CD4-positive, alpha-beta T cell (primary cell): ENCODE measurements around the gene VPS52. TPM values are rescaled to one million over a fixed set of nuclear protein-coding genes. Genes with fewer than 3 reads are reported as not detected.

Source experiments
- ATAC-seq: fragments of 200-7000 bp; cut with Tn5 transposase; one replicate; pipeline ENCODE4 v1.10.0; 2022; ENCODE audit warnings: mild to moderate bottlenecking; ENCODE audit not compliant: poor library complexity
- CTCF ChIA-PET: fragments of 350-600 bp; sonication (Branson Sonifier 250); formaldehyde crosslinking; loops from one replicate; lab custom pipeline; 2021; ENCODE audit warnings: antibody characterized with exemption, inconsistent platforms; lab: Charles Lee
- POLR2A ChIA-PET: fragments of 350-600 bp; sonication (Branson Sonifier 250); formaldehyde crosslinking; loops from one replicate; lab custom pipeline; 2021; ENCODE audit warnings: antibody characterized with exemption, inconsistent platforms; lab: Charles Lee
- DNase-seq, 14 experiments: peaks; one replicate each; pipeline ENCODE4 v3.0.0-alpha.2; 2013 to 2020; ENCODE audit warnings: mixed read lengths in 2 of 14
- H3K27ac ChIP-seq, 2 donors: one replicate each; pipeline versions ENCODE4 v1.5.1 to v1.7.0; 2013; ENCODE audit warnings: low read length in 2 of 2, low read depth in 1 of 2, mild to moderate bottlenecking in 1 of 2
- H3K27me3 ChIP-seq, 2 experiments: 1 replicate in 1 of 2; 2 replicates in 1 of 2; pipeline versions ENCODE4 v1.6.1 to v1.7.0; 2013; ENCODE audit warnings: low read length in 2 of 2, control low read depth in 1 of 2, mild to moderate bottlenecking in 1 of 2, moderate library complexity in 1 of 2; ENCODE audit not compliant: insufficient read depth in 2 of 2, control insufficient read depth in 1 of 2
- H3K36me3 ChIP-seq: one replicate; pipeline ENCODE4 v1.6.1; 2013; ENCODE audit warnings: low read length, control low read depth; ENCODE audit not compliant: insufficient read depth
- H3K4me1 ChIP-seq: one replicate; pipeline ENCODE4 v1.6.1; 2013; ENCODE audit warnings: low read length, control low read depth; ENCODE audit not compliant: insufficient read depth
- H3K4me3 ChIP-seq: one replicate; pipeline ENCODE4 v1.5.1; 2013; ENCODE audit warnings: mild to moderate bottlenecking, low read length, moderate library complexity
- H3K9me3 ChIP-seq, 2 experiments: 1 replicate in 1 of 2; 2 replicates in 1 of 2; pipeline versions ENCODE4 v1.6.1 to v1.7.0; 2013; ENCODE audit warnings: low read length in 2 of 2, mild to moderate bottlenecking in 2 of 2, control low read depth in 1 of 2, moderate library complexity in 1 of 2; ENCODE audit not compliant: control insufficient read depth in 1 of 2, insufficient read depth in 1 of 2
- H3K27ac Mint-ChIP-seq: one replicate; pipeline ENCODE4 v1.8.0; 2020; ENCODE audit warnings: mixed read lengths
- H3K27me3 Mint-ChIP-seq: one replicate; pipeline ENCODE4 v1.8.0; 2021; ENCODE audit warnings: mixed read lengths
- H3K36me3 Mint-ChIP-seq: one replicate; pipeline ENCODE4 v1.8.0; 2021; ENCODE audit warnings: low read depth, mixed read lengths
- H3K4me1 Mint-ChIP-seq: one replicate; pipeline ENCODE4 v1.8.0; 2021; ENCODE audit warnings: low read depth, mixed read lengths
- H3K4me3 Mint-ChIP-seq: one replicate; pipeline ENCODE4 v1.8.0; 2020; ENCODE audit warnings: mild to moderate bottlenecking, mixed read lengths
- H3K9me3 Mint-ChIP-seq: one replicate; pipeline ENCODE4 v1.8.0; 2020; ENCODE audit warnings: mixed read lengths
- CTCF ChIP-seq: fragments of 200-600 bp; IDR thresholded peaks from one replicate; pipeline ENCODE4 v1.8.0; 2022; ENCODE audit warnings: antibody characterized with exemption, mild to moderate bottlenecking
- intact Hi-C, 2 experiments: fragments of 100-400 bp; cut with DNase I in 1 of 2; cut with micrococcal nuclease in 1 of 2; formaldehyde crosslinking; loops; one replicate each; pipeline versions ENCODE4 v1.15.1 to v1.9.0; 2023 to 2025; cut with DNase I, micrococcal nuclease
- total RNA-seq, 174 experiments: library from RNA in 2 of 174; stranded (reverse) in 2 of 174; gene quantifications; one replicate each; pipeline ENCODE4 v1.2.3 and lab custom pipeline; 2021 to 2026

Gene VPS52
- total RNA-seq, 2 experiments from 2014 or later, result 67.9 TPM

GRCh38 chr6:33312361-33313104 is 40.9 kb upstream of the VPS52 start:
- peaks cover 63% of the 10 kb centered on the region for H3K4me1 Mint-ChIP-seq
- peaks cover 63% of the 10 kb centered on the region for H3K36me3 Mint-ChIP-seq
- Histone ChIP-seq H3K4me1 (peaks cover 70% of the 10 kb centered on the region), H3K27ac (peak overlapping the region; percentile 98 to 99), H3K4me3 (peak overlapping the region; percentile 79), H3K9me3 (no peaks in the 10 kb centered on the region), H3K36me3 (peaks cover 48% of the 10 kb centered on the region), H3K27me3 (no peaks in the 10 kb centered on the region)
- no peaks in the 10 kb centered on the region for H3K27me3 Mint-ChIP-seq
- POLR2A ChIA-PET, result interaction anchor here (0.6 to 4.9 kb wide), 10 partner anchors 9 to 341 kb away, joined by 3 to 84 read pairs (median 8); partner anchors contain the start of genes B3GALT4, PFDN6, RGL2 and RPS18
- peak overlapping the region; percentile 94 for H3K27ac Mint-ChIP-seq
- no peaks in the 10 kb centered on the region for H3K9me3 Mint-ChIP-seq
- DNase-seq (peak; percentile 75 to 97 (median 82)), ATAC-seq (peak; percentile 60)
- intact Hi-C loops, result loop anchor here (1.0 to 5.0 kb wide), 5 partner anchors 13 to 105 kb away; partner anchors contain the start of genes B3GALT4 (in 1 of the 2), CUTA (in 1 of the 2), RPS18 (in 1 of the 2) and VPS52 (in 1 of the 2)
- peak overlapping the region; percentile 97 for H3K4me3 Mint-ChIP-seq
- CTCF ChIA-PET, result interaction anchor here (0.8 to 3.0 kb wide), 9 partner anchors 12 to 79 kb away, joined by 3 to 32 read pairs (median 3); partner anchors contain the start of genes KIFC1 and RGL2
- TF ChIP-seq CTCF, result no peak

- no peaks in the 10 kb centered on the region for H3K9me3 Mint-ChIP-seq
- ATAC-seq (no peak), DNase-seq (no peak)
- H3K4me3 ChIP-seq, result no peak overlapping the region
- TF ChIP-seq CTCF, result no peak
- H3K27ac Mint-ChIP-seq, result peak overlapping the region; percentile 31
- peak overlapping the region; percentile 25 for H3K4me3 Mint-ChIP-seq
- H3K36me3 ChIP-seq, result peaks cover 80% of the 10 kb centered on the region
- no peaks in the 10 kb centered on the region for H3K27me3 ChIP-seq
- H3K9me3 ChIP-seq, result no peaks in the 10 kb centered on the region
- H3K27me3 Mint-ChIP-seq, result no peaks in the 10 kb centered on the region
- peaks cover 47% of the 10 kb centered on the region for H3K4me1 ChIP-seq
- CTCF ChIA-PET, result interaction anchor here (1.3 kb wide), 1 partner anchor 11 kb away, joined by 3 read pairs; no protein-coding TSS in a partner anchor
- H3K27ac ChIP-seq, result peak overlapping the region in 1 of 2 donors; percentile 32
- POLR2A ChIA-PET, result interaction anchor here (2.8 kb wide), 1 partner anchor 38 kb away, joined by 12 read pairs; no protein-coding TSS in a partner anchor
- H3K4me1 Mint-ChIP-seq, result peaks cover 31% of the 10 kb centered on the region
- intact Hi-C loops, result no loop called here
- peaks cover 66% of the 10 kb centered on the region for H3K36me3 Mint-ChIP-seq
Observed at GRCh38 chr6:33306356-33306755, 34.7 kb upstream of the VPS52 start.

- Histone ChIP-seq H3K27ac (no peak overlapping the region), H3K36me3 (peaks cover 73% of the 10 kb centered on the region), H3K4me3 (no peak overlapping the region), H3K9me3 (no peaks in the 10 kb centered on the region), H3K27me3 (no peaks in the 10 kb centered on the region), H3K4me1 (peaks cover 39% of the 10 kb centered on the region)
- ChIA-PET POLR2A (no interaction called here), CTCF (no interaction called here)
- Mint-ChIP-seq H3K27me3 (no peaks in the 10 kb centered on the region), H3K9me3 (no peaks in the 10 kb centered on the region), H3K4me1 (peaks cover 37% of the 10 kb centered on the region), H3K36me3 (peaks cover 71% of the 10 kb centered on the region), H3K27ac (no peak overlapping the region), H3K4me3 (no peak overlapping the region)
- no peak for TF ChIP-seq CTCF
- intact Hi-C loops, result no loop called here
- DNase-seq, result no peak
- ATAC-seq, result no peak
Observed at GRCh38 chr6:33305052-33305451, 33.4 kb upstream of the VPS52 start.
